Endodermal cell (in vitro differentiated cells): ENCODE measurements around the gene ZSCAN26. TPM values are rescaled to one million over a fixed set of nuclear protein-coding genes. Genes with fewer than 3 reads are reported as not detected.

Experiments used
- DNase-seq: peaks from one replicate; pipeline ENCODE4 v3.0.0-alpha.2; 2017
- H3K27ac ChIP-seq: 2 replicates; pipeline ENCODE4 v1.5.1; 2013; ENCODE audit warnings: mild to moderate bottlenecking, low read depth, low read length, moderate library complexity
- H3K27me3 ChIP-seq: 2 replicates; pipeline ENCODE4 v1.6.1; 2013; ENCODE audit warnings: mild to moderate bottlenecking, low read length, moderate library complexity; ENCODE audit not compliant: insufficient read depth, control insufficient read depth, poor library complexity, severe bottlenecking
- H3K36me3 ChIP-seq: 2 replicates; pipeline ENCODE4 v1.7.0; 2013; ENCODE audit warnings: mild to moderate bottlenecking, low read length, moderate library complexity; ENCODE audit not compliant: control insufficient read depth, insufficient read depth
- H3K4me1 ChIP-seq: one replicate; pipeline ENCODE4 v1.7.0; 2013; ENCODE audit warnings: low read length; ENCODE audit not compliant: control insufficient read depth, insufficient read depth
- H3K4me3 ChIP-seq: 2 replicates; pipeline ENCODE4 v1.5.1; 2013; ENCODE audit warnings: mild to moderate bottlenecking, low read length, moderate library complexity
- H3K9ac ChIP-seq: 2 replicates; pipeline ENCODE4 v1.6.1; 2013; ENCODE audit warnings: mild to moderate bottlenecking, low read length, moderate library complexity; ENCODE audit not compliant: poor library complexity, severe bottlenecking; ENCODE audit errors: extremely low read depth
- H3K9me3 ChIP-seq: 2 replicates; pipeline ENCODE4 v1.6.1; 2013; ENCODE audit warnings: mild to moderate bottlenecking, low read length, moderate library complexity; ENCODE audit not compliant: control insufficient read depth
- H3K27ac Mint-ChIP-seq: 2 replicates; pipeline ENCODE4 v1.8.0; 2020; ENCODE audit warnings: mixed read lengths
- H3K27me3 Mint-ChIP-seq: 2 replicates; pipeline ENCODE4 v1.8.0; 2021; ENCODE audit warnings: mild to moderate bottlenecking, mixed read lengths; ENCODE audit not compliant: insufficient read depth
- H3K36me3 Mint-ChIP-seq: 2 replicates; pipeline ENCODE4 v1.8.0; 2020; ENCODE audit warnings: low read depth, mixed read lengths
- H3K4me1 Mint-ChIP-seq: 2 replicates; pipeline ENCODE4 v1.8.0; 2020; ENCODE audit warnings: mixed read lengths
- H3K4me3 Mint-ChIP-seq: 2 replicates; pipeline ENCODE4 v1.8.0; 2020; ENCODE audit warnings: mild to moderate bottlenecking, moderate library complexity, mixed read lengths
- H3K9me3 Mint-ChIP-seq: 2 replicates; pipeline ENCODE4 v1.8.0; 2020; ENCODE audit warnings: mild to moderate bottlenecking, mixed read lengths
- CTCF ChIP-seq: fragments of 200-600 bp; sonication (generic); conservative IDR thresholded peaks from 2 replicates; pipeline ENCODE4 v1.5.0; 2021; ENCODE audit warnings: antibody characterized with exemption, mild to moderate bottlenecking
- WGBS, 2 experiments: methylation state at CpG; one replicate each; pipeline versions ENCODE4 v1.1.5 to v1.1.7; 2013; ENCODE audit warnings: missing lambda C conversion rate in 2 of 2, mixed read lengths in 1 of 2; ENCODE audit not compliant: insufficient coverage in 1 of 2, insufficient read length in 1 of 2; 5-methylcytosine and 5-hydroxymethylcytosine counted together
- total RNA-seq, 2 donors: library from RNA; stranded (reverse); fragmentation: NEBNext Ultra II Directional in 1 of 2; extraction: Animal tissue kit (Norgen Biotek cat#: 25700) in 1 of 2; gene quantifications; 2 replicates in 1 of 2; 3 replicates in 1 of 2; pipeline ENCODE4 v1.2.1, GENCODE V29; 2021

Gene ZSCAN26
- total RNA-seq, 2 donors from 2014 or later: 10.9 to 18.9 TPM

GRCh38 chr6:28224131-28225055, 42.5 kb upstream of the ZSCAN26 start:
- Histone ChIP-seq H3K9ac (peak overlapping the region; percentile 65), H3K9me3 (no peaks in the 10 kb centered on the region), H3K27me3 (peaks cover 46% of the 10 kb centered on the region), H3K36me3 (peaks cover 25% of the 10 kb centered on the region), H3K4me3 (peak overlapping the region; percentile 96), H3K27ac (no peak overlapping the region), H3K4me1 (no peaks in the 10 kb centered on the region)
- Mint-ChIP-seq H3K27me3 (peaks cover 49% of the 10 kb centered on the region), H3K36me3 (peaks cover 23% of the 10 kb centered on the region), H3K27ac (peak overlapping the region; percentile 91), H3K4me3 (peak overlapping the region; percentile 94), H3K4me1 (peaks cover 3% of the 10 kb centered on the region), H3K9me3 (peaks cover 2% of the 10 kb centered on the region)
- WGBS, 2 experiments: 52 to 68% methylated on average over 2 to 9 of the region's 9 CpGs
- TF ChIP-seq CTCF: no peak
- DNase-seq: peak; percentile 49

- TF ChIP-seq CTCF: no peak
- H3K27me3 Mint-ChIP-seq: peaks cover 40% of the 10 kb centered on the region
- 1 to 2% methylated on average over 7 to 43 of the region's 45 CpGs for WGBS, 2 experiments
- peaks cover 1% of the 10 kb centered on the region for H3K9me3 ChIP-seq
- H3K4me3 Mint-ChIP-seq: peak within 1 kb of the TSS; percentile 94
- H3K9me3 Mint-ChIP-seq: peaks cover 5% of the 10 kb centered on the region
- H3K27ac ChIP-seq: peak within 1 kb of the TSS; percentile 89
- peak within 1 kb of the TSS; percentile 91 for H3K27ac Mint-ChIP-seq
- no peaks in the 10 kb centered on the region for H3K4me1 ChIP-seq
- H3K4me3 ChIP-seq: peak within 1 kb of the TSS; percentile 96
- H3K36me3 ChIP-seq: peaks cover 34% of the 10 kb centered on the region
- peak; percentile 93 for DNase-seq
- peaks cover 30% of the 10 kb centered on the region for H3K36me3 Mint-ChIP-seq
- H3K27me3 ChIP-seq: peaks cover 37% of the 10 kb centered on the region
- H3K9ac ChIP-seq: peak within 1 kb of the TSS; percentile 65
- peaks cover 3% of the 10 kb centered on the region for H3K4me1 Mint-ChIP-seq
These were observed 41.7 kb upstream of the ZSCAN26 start, which contains the start of gene ZSCAN9 for GRCh38 chr6:28225056-28225834. Gene ZSCAN9 (plus strand): TSS chr6:28225275. CDS start chr6:28227085, 1,810 bp downstream.

- Histone ChIP-seq H3K36me3 (peaks cover 45% of the 10 kb centered on the region), H3K9ac (peak overlapping the region; percentile 65), H3K27me3 (peaks cover 25% of the 10 kb centered on the region), H3K4me1 (no peaks in the 10 kb centered on the region), H3K27ac (no peak overlapping the region), H3K9me3 (peaks cover 8% of the 10 kb centered on the region), H3K4me3 (peak overlapping the region; percentile 96)
- Mint-ChIP-seq H3K27ac (no peak overlapping the region), H3K27me3 (peaks cover 28% of the 10 kb centered on the region), H3K4me1 (peaks cover 3% of the 10 kb centered on the region), H3K9me3 (peaks cover 15% of the 10 kb centered on the region), H3K4me3 (peak overlapping the region; percentile 94), H3K36me3 (peaks cover 43% of the 10 kb centered on the region)
- TF ChIP-seq CTCF: no peak
- DNase-seq: no peak
- WGBS, 2 experiments: 93 to 100% methylated on average over 1 to 2 of the region's 2 CpGs
These were observed 40.5 kb upstream of the ZSCAN26 start for GRCh38 chr6:28226460-28226859.
